GM18498 (cell line): ENCODE measurements around the gene ZNF185.

Experiments
- ATAC-seq: cut with Tn5 transposase; IDR thresholded peaks from one replicate; pipeline ENCODE4 v1.9.1; 2021; ENCODE audit warnings: mild to moderate bottlenecking, moderate library complexity; ENCODE audit not compliant: unreplicated experiment

ZNF185 gene

DNA sequence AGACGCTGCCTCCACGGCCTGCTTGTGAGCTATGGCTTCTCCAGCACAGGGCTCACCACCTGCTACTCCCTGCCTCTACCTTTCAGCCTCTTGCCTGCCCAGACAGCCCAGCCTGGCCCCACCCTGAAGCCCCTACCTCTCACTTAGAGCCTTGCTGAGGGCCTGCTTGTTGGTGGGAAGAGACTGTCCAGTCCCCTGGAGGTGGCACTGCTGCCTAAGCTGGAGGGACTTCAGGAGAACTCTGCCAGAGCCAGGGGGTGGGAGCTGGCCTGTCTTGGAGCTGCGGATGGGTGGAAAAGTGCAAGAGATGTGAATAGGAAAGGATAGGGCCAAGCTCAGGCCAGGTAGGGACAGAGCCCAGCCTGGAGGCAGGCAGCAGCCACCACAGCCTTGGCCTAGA lies 2.7 kb upstream of the ZNF185 start:
- ATAC-seq: no peak

DNA sequence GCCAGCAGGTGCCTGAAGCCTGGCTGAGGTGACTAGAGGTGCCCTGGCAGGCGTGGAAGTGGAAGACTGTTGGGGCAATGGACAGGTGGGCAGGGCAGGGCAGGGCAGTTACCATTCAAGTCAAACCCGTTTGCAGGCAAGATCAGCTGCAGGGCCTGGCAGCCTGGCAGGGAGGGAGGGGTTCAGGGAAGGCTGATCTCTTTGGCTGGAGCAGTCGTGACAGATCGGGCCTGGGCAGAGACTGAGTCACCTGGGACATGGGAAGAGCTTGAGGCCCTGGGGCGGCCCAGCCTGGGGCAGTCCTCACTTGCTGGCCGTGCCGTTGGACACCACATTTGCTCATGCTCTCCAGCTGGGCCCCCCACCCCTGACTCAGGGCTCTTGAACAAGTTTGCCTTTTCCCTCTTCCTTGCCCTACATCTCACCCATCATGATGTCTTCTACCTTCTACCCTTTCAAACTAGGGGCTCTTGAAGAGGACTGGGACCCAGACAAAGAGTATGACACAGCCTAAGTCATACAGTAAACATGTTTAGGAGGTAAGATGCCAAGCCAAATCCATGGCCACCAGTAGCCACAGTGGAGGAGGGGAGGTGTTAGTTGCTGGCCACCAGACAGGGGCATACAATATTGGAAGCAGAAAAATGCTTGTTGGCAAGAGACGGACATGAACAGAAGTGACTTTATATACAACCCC lies 2.0 kb upstream of the ZNF185 start:
- ATAC-seq: no peak

- no peak for ATAC-seq
These were observed 1.4 kb upstream of the ZNF185 start for GRCh38 chrX:152896450-152896849.

DNA sequence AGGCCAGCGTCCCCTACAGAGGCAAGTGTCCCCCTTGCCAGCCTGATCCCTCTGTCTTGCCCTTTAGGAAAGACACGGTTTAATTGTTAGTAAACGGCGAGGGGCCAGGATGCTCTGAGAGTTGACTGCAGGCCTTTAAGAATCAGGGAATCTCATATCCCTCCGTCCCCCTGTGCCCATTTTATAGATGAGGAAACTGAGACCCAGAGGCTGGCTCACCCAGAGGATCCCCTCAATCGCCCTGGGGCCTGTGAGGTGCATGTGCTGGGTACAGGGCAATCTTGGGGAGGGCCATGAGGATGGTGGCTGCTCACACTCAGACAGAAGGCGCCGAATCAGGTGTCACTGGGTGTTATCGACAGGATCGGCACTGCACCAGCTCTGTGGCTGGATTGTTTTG lies 575 bp downstream of the ZNF185 start:
- no peak for ATAC-seq

DNA sequence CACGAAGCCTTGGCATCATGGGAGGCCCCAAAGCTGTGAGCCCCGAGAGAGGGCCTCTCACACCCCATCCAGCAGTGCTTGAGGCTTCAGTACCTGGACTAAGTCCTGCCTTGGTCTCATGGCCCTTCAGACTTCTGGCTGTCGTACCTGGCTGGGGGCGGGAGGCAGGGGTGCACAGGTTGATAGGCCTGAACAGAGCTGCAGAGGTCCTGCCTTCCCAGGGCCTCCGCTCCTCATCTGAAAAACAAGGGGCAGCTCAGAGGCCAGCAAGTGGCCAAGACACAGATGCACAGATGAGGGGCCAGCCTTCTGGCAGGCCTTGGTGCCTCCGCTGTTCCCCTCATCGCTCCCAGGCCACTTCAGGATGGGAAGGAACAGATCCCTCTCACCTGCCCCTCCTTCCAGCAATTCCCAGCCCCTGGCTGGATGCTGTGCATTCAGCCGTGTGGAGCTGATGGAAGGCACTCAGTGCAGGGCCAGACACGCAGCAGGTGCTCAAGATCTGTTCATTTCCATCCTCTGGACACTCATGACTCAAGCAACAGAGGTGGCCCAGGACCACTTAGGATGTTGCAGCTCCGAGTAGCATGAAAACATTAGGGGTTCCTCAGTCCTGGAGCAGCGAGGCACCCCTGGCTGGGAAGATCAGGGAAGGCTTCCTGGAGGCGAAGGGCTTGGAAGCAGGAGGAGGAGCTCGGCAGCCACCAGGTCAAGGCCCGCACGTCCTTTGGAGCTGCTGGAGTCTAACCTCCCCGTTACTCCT lies 1.4 kb downstream of the ZNF185 start:
- no peak for ATAC-seq

DNA sequence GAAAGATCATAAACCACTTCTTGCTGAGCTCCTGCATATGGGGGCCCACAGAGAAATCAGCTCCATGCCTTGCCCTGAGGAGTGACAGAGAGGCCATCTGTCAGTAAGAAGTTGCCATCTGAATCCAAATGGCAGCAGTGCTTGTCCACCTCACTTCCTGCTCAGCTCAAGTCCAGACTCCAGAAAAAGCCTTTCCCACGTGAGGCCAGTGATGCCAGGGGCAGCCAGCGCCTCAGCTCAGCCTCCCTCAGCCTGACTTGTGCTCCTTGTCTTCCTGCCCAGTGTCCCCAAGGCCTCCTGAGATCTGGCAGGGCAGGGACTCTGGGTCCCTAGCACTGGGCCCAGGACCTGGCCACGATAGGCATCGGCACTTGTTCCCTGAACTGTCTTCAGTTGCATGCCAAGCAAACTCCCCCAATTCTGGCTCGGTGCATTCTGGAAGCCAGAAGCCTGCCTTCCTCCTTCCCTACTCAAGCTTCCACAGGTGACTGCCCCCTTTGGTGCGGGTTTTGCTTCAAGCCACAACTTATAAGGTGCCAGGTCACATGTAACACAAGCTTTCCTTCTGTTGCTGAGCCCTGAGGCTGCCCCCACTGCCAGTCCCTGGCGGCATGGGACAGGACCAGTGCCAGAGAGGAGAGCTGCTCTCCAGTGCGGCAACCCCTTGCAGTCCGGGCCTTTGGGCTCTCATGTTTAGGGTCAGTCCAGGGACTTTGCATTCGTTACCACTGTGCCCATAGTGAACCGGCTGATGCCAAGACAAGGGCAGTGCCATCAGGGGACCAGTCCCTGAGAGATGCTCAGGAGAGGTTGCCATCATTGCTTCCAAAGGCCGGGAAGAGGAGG lies 2.2 kb downstream of the ZNF185 start:
- ATAC-seq: no peak

- no peak for ATAC-seq
These were observed 3.1 kb downstream of the ZNF185 start for GRCh38 chrX:152900937-152901445.

DNA sequence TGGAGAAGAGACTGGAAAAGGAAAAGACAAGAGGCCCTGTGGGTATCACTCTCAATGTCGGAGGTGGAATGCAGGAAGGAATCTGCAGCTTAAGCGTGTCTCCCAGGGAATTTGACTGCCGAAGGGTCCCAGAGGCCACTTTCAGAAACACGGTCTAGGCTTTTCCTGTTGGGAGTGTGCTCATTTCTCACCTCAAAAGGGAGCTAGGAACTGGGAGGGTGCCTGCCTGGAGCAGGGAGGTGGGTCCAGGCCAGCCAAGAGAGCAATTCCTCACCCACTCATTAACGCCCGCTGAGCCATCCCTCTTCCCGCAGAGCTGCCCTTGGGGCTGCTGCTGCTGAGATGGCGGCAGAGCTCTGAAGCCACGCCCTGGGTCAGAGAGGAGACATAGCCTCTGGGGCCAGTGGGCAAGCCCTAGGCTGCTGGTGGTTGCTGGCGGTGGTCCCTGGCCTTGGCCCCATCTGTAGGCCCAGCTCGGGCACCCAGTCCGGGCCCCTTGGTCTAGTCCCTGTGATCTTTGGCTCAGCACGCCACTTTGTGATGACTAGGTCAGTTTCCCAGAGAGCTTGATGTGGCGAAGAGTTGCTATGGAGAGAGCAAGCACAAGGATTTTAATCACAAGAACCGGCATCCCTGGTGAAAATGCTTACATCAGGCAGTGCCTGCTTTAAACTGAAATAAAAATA lies 4.1 kb downstream of the ZNF185 start:
- no peak for ATAC-seq

DNA sequence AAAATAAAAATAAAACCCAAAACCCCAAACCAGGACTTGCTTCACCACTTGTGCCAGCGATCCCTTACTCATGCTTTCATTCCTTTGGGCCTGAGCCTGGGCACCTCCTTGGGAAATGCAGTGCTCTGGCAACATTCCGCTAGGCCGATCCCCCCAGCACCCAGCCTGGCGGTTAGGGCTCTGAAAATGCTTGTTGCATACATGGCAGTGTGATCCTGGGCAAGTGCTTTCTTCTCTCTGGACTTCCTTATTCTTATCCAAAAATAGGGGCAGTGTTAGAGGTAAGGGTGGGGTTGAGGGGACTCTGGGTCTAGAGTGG lies 4.6 kb downstream of the ZNF185 start:
- no peak for ATAC-seq

DNA sequence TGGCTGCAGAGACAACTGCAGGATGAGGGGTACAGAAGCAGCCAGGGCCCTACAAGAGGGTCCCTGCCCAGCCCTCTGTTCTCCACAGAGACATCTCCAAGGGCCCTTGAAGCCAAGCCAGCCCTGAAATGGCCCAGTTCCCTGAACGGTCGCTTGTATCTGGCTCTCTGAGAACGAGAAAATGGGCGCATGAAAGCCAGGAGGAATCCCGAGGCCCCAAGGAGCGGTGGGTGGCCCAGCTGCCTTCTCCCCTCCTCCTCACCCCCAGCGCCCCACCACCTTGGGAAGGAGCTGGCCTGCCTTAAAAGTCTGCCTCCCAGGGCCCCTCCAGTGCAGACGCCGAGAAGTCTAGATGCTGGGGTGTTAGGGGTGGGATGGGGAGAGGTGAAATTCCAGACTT lies 5.7 kb downstream of the ZNF185 start:
- ATAC-seq: no peak

DNA sequence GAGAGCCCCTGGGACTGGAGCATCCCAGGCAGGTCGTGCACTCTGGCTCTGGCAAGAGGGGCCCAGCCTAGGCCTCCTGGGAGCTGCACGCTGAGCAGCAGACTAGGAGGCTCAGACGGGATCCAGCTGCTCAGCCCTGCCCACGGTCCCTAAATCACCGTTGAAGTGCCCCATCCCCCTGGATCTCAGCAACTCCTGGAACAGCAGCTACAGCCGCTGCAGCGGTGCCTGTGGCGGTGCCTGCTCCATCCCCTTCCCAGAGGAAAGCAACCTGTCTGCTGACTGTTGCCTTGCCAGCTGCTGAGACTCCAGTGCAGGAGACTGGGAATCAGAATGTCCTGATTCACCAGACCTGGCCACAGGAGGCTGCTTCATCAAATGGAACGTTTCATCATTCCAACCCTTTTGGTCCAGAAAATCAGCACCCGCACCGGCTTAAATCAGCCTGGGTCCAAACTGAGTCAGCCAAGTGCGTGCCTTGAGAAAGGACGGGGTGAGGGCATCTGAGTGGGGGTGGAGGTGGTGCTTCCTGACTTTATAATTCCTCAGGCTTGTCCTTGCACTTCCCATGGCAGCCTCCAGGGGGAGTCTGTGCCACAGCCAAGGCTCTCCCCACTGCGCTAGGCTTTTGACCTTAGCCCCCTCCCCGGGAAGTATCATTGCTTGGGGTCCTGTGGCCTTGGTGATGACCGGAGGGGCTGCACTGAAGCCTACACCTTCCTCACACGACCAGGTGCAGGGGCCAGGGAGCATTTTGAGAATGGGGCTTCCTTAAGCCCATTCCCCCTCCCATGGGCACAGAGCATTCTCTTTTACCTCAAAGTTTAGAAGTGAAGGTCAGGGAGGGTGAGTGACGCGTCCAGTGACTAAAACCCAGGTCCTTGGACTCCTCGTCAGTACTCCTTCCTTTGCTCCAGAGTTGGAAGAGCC lies 6.5 kb downstream of the ZNF185 start:
- ATAC-seq: no peak

GRCh38 chrX:152905081-152905420 lies 7.2 kb downstream of the ZNF185 start:
- no peak for ATAC-seq

- ATAC-seq: no peak
These were observed 9.3 kb downstream of the ZNF185 start for GRCh38 chrX:152907084-152907651.

GRCh38 chrX:152908486-152908885 lies 10.6 kb downstream of the ZNF185 start:
- ATAC-seq: no peak

DNA sequence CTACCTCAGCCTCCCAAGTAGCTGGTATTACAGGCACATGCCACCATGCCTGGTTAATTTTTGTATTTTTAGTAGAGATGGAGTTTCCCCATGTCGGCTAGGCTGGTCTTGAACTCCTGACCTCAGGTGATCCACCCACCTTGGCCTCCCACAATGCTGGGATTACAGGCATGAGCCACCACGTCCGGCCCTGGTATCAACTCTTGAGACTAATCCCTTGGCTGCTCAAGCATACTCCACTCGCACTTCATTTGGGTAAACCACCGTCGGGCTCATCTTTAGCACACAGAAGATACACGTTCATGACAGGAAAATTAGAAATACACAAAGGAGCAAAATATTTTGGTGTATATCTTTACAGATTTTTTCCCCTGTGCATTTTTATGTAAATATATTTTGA lies 12.2 kb downstream of the ZNF185 start:
- peak; percentile 69 for ATAC-seq

DNA sequence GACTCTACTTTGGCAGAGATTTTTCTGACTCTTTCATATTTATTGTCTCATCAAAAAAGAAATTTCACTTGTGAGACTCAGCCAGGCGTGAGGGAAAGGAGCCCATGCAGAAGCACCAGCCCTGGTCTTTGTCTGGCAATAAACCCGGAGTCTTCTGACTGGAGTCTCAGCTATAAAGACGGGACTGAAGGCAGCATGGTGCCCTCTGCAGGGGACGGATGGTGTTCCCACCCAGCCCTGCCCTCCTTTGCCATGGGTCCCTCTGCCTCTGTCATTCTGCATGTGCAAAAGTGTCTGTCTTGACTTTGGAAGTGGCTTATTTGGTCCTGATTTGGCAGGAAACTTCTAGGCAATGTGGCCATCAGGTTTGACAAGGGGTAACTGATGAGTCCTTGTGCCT lies 14.2 kb downstream of the ZNF185 start:
- ATAC-seq: no peak

DNA sequence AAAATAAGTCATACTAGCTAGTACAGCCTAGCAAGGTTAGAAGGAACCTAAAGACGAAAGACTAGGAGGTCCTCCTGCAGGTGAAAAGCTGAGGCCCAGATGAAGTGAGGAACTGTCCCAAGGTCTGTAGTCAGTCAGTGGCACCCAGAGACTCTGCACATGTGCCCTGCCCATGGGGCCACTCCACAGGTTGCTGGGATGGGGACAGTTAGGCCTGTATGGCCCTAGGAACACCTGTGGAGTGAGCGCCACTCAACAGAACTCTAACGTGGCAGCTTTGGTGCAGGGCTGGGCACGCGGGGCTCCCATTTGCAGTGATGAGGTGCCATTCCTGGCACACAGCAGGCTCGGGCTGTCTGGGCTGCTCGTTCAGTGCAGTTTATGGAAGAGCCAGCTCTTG lies 14.8 kb downstream of the ZNF185 start:
- no peak for ATAC-seq

- ATAC-seq: no peak
These were observed 15.5 kb downstream of the ZNF185 start for GRCh38 chrX:152913346-152913745.

GRCh38 chrX:152913910-152914309 lies 16.0 kb downstream of the ZNF185 start:
- no peak for ATAC-seq
